HepG2 (cell line): ENCODE results near the gene SPAG9. TPM values are rescaled to one million over a fixed set of nuclear protein-coding genes. Genes with fewer than 3 reads are reported as not detected.
A peak's percentile ranks its signal among the peaks of the same experiment; 100 is the strongest.

Experiments
- AGO1 ChIP-seq: fragments of 200-400 bp; formaldehyde crosslinking; IDR thresholded peaks from 2 replicates; pipeline ENCODE4 v1.6.1; 2017; ENCODE audit warnings: mild to moderate bottlenecking, low read depth, low read length, moderate library complexity; ENCODE audit not compliant: poor library complexity, severe bottlenecking
- IRF2 ChIP-seq: IDR thresholded peaks from 2 replicates; pipeline ENCODE4 v1.6.1; 2018; ENCODE audit warnings: missing genetic modification reagents, missing compliant biosample characterization
- NCOR1 ChIP-seq: fragments of 200-600 bp; sonication (generic); IDR thresholded peaks from 2 replicates; pipeline ENCODE4 v1.7.0; 2017; ENCODE audit warnings: antibody characterized with exemption, low read length, borderline replicate concordance
- NFYB ChIP-seq: sonication (generic); formaldehyde crosslinking; IDR thresholded peaks from 2 replicates; pipeline ENCODE4 v1.4.0; 2020; ENCODE audit warnings: missing genetic modification reagents
- PCBP2 ChIP-seq: fragments of 200-400 bp; formaldehyde crosslinking; optimal IDR thresholded peaks from 2 replicates; pipeline ENCODE3; 2018; ENCODE audit warnings: low read length, low read depth; ENCODE audit not compliant: poor library complexity, severe bottlenecking
- RNF2 ChIP-seq: fragments of 450-650 bp; conservative IDR thresholded peaks from 2 replicates; pipeline ENCODE4 v1.6.1; 2016; ENCODE audit warnings: low read depth
- RORA ChIP-seq: sonication (generic); formaldehyde crosslinking; IDR thresholded peaks from 2 replicates; pipeline ENCODE4 v1.5.0; 2020; ENCODE audit warnings: mild to moderate bottlenecking, missing genetic modification reagents, moderate library complexity
- XRCC5 ChIP-seq: fragments of 200-400 bp; formaldehyde crosslinking; optimal IDR thresholded peaks from 2 replicates; pipeline ENCODE3; 2017; ENCODE audit warnings: mild to moderate bottlenecking, low read length
- ZNF20 ChIP-seq: sonication (generic); formaldehyde crosslinking; IDR thresholded peaks from 2 replicates; pipeline ENCODE4 v1.4.0; 2020; ENCODE audit warnings: mild to moderate bottlenecking, moderate library complexity, missing genetic modification reagents
- ZNF251 ChIP-seq: sonication (generic); formaldehyde crosslinking; IDR thresholded peaks from 2 replicates; pipeline ENCODE4 v1.9.0; 2021; ENCODE audit warnings: mild to moderate bottlenecking, missing genetic modification reagents
- ZNF547 ChIP-seq: sonication (generic); formaldehyde crosslinking; IDR thresholded peaks from 2 replicates; pipeline ENCODE4 v1.5.1; 2020; ENCODE audit warnings: mild to moderate bottlenecking, missing genetic modification reagents
- ZNF570 ChIP-seq: sonication (generic); formaldehyde crosslinking; IDR thresholded peaks from 2 replicates; pipeline ENCODE4 v1.4.0; 2020; ENCODE audit warnings: mild to moderate bottlenecking, missing genetic modification reagents, borderline replicate concordance
- ZNF891 ChIP-seq: sonication (generic); formaldehyde crosslinking; IDR thresholded peaks from 2 replicates; pipeline ENCODE4 v1.5.0; 2020; ENCODE audit warnings: mild to moderate bottlenecking, missing genetic modification reagents
- polyA plus RNA-seq, 8 experiments: library from polyadenylated mRNA; depleted of rRNA in 3 of 8; stranded (reverse) in 7 of 8; unstranded in 1 of 8; fragments of >200 nt; fragmentation: Illumina TruSeq in 4 of 8; extraction: Trizol in 4 of 8; gene quantifications; 2 replicates each; pipeline versions ENCODE4 v1.2.1 to v1.2.3, GENCODE V29; 2011 to 2016; ENCODE audit warnings: low read depth in 4 of 8, missing spikeins in 1 of 8, mixed read lengths in 1 of 8; ENCODE audit not compliant: insufficient read depth in 1 of 8
- total RNA-seq, 5 experiments: library from RNA; depleted of rRNA; stranded (reverse); fragments of >200 nt; fragmentation: Illumina TruSeq; extraction: Trizol; gene quantifications; 2 replicates each; pipeline ENCODE4 v1.2.3, GENCODE V29; 2016; ENCODE audit warnings: low read depth in 1 of 5
- TF ChIP-seq, protein P1 (sequence below): sonication (generic); formaldehyde crosslinking; conservative IDR thresholded peaks from 2 replicates; pipeline ENCODE4 v1.4.0; 2020; ENCODE audit warnings: missing genetic modification reagents
- TF ChIP-seq, protein P2 (sequence below): sonication (generic); formaldehyde crosslinking; IDR thresholded peaks from 2 replicates; pipeline ENCODE4 v1.4.0; 2020; ENCODE audit warnings: low read depth, mild to moderate bottlenecking, missing genetic modification reagents
- TF ChIP-seq, protein P3 (sequence below), 2 experiments: IDR thresholded peaks; 2 replicates each; pipeline ENCODE4 v1.6.1; 2011 to 2012; ENCODE audit warnings: low read length in 2 of 2, borderline replicate concordance in 1 of 2, low read depth in 1 of 2, mild to moderate bottlenecking in 1 of 2, moderate library complexity in 1 of 2
- TF ChIP-seq, protein P4 (sequence below): IDR thresholded peaks from 2 replicates; pipeline ENCODE4 v1.6.1; 2018; ENCODE audit warnings: missing genetic modification reagents
- TF ChIP-seq, protein P5 (sequence below): sonication (generic); formaldehyde crosslinking; IDR thresholded peaks from 2 replicates; pipeline ENCODE4 v1.4.0; 2020; ENCODE audit warnings: missing genetic modification reagents, mild to moderate bottlenecking, borderline replicate concordance

The SPAG9 gene
- total and polyA plus RNA-seq, 2 of the 13 experiments (the other 11 are each of a cell fraction or from before 2014, with no cell fraction given) = 43.2 to 78.6 TPM

DNA sequence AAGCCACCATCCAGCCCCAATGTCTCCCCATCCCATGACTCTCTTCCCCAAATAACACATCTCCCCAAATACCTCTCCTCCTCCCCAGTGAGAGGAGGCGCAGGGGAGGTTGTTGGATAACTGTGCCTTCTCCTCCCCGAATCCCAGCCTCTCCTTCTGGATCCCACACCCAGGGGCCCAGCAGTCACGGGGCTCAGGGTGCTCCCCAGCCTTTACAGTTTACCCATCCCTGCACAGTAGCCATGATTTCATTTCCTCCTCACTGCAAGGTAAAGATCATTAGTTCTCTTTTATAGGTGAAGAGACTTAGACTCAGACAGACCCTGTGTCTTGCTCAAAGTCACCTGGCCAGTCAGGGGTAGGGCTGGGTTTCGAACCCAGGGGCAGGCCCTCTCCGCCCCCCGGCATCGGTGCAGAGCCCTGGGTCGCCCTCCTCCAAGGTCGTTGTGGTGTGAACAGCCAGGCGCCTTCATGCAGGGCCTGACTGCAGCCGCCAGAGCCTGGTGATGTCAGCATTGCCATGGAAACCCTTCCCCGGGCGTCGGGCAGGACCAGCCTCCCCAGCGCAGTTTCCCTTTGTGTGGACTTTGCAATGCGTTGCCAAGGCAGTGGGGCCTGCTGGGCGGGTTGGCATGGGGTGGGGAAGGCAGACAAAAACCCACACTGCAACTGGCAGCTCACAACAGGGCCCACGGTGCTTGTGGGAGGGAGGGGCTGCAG, 201.2 kb downstream of the SPAG9 start (continued):
- TF ChIP-seq ZNF251 (CRISPR knock-in tag) (no peak), RORA (CRISPR knock-in tag) (no peak), ZNF891 (peak; percentile 70; the same call in 1 of the 2 replicates), NFYB (CRISPR knock-in tag) (no peak), PCBP2 (peak; percentile 44), ZNF570 (CRISPR knock-in tag) (no peak), ZNF20 (no peak), IRF2 (CRISPR knock-in tag) (peak; percentile 18; the same call in 1 of the 2 replicates), NCOR1 (no peak), XRCC5 (peak; percentile 76), RNF2 (0 out of 2 replicates have a peak, but pooled peaks have one; percentile 27), ZNF547 (CRISPR knock-in tag) (peak; percentile 90), AGO1 (peak; percentile 65)
- TF ChIP-seq, protein P1, sequence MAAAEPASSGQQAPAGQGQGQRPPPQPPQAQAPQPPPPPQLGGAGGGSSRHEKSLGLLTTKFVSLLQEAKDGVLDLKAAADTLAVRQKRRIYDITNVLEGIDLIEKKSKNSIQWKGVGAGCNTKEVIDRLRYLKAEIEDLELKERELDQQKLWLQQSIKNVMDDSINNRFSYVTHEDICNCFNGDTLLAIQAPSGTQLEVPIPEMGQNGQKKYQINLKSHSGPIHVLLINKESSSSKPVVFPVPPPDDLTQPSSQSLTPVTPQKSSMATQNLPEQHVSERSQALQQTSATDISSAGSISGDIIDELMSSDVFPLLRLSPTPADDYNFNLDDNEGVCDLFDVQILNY (CRISPR knock-in tag) = no peak
- TF ChIP-seq, protein P2, sequence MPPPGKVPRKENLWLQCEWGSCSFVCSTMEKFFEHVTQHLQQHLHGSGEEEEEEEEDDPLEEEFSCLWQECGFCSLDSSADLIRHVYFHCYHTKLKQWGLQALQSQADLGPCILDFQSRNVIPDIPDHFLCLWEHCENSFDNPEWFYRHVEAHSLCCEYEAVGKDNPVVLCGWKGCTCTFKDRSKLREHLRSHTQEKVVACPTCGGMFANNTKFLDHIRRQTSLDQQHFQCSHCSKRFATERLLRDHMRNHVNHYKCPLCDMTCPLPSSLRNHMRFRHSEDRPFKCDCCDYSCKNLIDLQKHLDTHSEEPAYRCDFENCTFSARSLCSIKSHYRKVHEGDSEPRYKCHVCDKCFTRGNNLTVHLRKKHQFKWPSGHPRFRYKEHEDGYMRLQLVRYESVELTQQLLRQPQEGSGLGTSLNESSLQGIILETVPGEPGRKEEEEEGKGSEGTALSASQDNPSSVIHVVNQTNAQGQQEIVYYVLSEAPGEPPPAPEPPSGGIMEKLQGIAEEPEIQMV (CRISPR knock-in tag) = 0 out of 2 replicates have a peak, but pooled peaks have one; percentile 37
- TF ChIP-seq, protein P3, sequence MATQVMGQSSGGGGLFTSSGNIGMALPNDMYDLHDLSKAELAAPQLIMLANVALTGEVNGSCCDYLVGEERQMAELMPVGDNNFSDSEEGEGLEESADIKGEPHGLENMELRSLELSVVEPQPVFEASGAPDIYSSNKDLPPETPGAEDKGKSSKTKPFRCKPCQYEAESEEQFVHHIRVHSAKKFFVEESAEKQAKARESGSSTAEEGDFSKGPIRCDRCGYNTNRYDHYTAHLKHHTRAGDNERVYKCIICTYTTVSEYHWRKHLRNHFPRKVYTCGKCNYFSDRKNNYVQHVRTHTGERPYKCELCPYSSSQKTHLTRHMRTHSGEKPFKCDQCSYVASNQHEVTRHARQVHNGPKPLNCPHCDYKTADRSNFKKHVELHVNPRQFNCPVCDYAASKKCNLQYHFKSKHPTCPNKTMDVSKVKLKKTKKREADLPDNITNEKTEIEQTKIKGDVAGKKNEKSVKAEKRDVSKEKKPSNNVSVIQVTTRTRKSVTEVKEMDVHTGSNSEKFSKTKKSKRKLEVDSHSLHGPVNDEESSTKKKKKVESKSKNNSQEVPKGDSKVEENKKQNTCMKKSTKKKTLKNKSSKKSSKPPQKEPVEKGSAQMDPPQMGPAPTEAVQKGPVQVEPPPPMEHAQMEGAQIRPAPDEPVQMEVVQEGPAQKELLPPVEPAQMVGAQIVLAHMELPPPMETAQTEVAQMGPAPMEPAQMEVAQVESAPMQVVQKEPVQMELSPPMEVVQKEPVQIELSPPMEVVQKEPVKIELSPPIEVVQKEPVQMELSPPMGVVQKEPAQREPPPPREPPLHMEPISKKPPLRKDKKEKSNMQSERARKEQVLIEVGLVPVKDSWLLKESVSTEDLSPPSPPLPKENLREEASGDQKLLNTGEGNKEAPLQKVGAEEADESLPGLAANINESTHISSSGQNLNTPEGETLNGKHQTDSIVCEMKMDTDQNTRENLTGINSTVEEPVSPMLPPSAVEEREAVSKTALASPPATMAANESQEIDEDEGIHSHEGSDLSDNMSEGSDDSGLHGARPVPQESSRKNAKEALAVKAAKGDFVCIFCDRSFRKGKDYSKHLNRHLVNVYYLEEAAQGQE (IDR thresholded peaks at IDR 0.05; ENCODE audit: borderline replicate concordance in 1 of 2, low read depth in 1 of 2, low read length in 2 of 2) = no peak
- TF ChIP-seq, protein P4, sequence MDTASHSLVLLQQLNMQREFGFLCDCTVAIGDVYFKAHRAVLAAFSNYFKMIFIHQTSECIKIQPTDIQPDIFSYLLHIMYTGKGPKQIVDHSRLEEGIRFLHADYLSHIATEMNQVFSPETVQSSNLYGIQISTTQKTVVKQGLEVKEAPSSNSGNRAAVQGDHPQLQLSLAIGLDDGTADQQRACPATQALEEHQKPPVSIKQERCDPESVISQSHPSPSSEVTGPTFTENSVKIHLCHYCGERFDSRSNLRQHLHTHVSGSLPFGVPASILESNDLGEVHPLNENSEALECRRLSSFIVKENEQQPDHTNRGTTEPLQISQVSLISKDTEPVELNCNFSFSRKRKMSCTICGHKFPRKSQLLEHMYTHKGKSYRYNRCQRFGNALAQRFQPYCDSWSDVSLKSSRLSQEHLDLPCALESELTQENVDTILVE = no peak
- TF ChIP-seq, protein P5, sequence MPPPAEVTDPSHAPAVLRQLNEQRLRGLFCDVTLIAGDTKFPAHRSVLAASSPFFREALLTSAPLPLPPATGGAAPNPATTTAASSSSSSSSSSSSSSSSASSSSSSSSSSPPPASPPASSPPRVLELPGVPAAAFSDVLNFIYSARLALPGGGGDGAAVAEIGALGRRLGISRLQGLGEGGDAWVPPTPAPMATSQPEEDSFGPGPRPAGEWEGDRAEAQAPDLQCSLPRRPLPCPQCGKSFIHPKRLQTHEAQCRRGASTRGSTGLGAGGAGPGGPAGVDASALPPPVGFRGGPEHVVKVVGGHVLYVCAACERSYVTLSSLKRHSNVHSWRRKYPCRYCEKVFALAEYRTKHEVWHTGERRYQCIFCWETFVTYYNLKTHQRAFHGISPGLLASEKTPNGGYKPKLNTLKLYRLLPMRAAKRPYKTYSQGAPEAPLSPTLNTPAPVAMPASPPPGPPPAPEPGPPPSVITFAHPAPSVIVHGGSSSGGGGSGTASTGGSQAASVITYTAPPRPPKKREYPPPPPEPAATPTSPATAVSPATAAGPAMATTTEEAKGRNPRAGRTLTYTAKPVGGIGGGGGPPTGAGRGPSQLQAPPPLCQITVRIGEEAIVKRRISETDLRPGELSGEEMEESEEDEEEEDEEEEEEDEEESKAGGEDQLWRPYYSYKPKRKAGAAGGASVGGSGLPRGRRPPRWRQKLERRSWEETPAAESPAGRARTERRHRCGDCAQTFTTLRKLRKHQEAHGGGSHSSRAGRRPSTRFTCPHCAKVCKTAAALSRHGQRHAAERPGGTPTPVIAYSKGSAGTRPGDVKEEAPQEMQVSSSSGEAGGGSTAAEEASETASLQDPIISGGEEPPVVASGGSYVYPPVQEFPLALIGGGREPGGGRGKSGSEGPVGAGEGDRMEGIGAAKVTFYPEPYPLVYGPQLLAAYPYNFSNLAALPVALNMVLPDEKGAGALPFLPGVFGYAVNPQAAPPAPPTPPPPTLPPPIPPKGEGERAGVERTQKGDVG (CRISPR knock-in tag) = 0 out of 2 replicates have a peak, but pooled peaks have one; percentile 26
